ENCODE data around the gene HES5. TPM values are rescaled to one million over a fixed set of nuclear protein-coding genes. Genes with fewer than 3 reads are reported as not detected.

The HES5 gene
- total and polyA plus RNA-seq, 2 of the 4 experiments (the other 2 are of a cell fraction), result not detected

GRCh38 chr1:2498648-2499047, 31.4 kb downstream of the HES5 start:
- BruUV-seq (replicated peaks), result no TSS peak
- ChIA-PET CTCF (no interaction called here), POLR2A (ENCODE audit: unreplicated experiment) (no interaction called here)
- Histone ChIP-seq H3K18ac (ENCODE audit: low read depth, low read length) (no peak overlapping the region), H3K36me3 (ENCODE audit: control insufficient read depth, insufficient read depth, low read length) (no peaks in the 10 kb centered on the region), H2BK5ac (ENCODE audit: low read depth, low read length, poor library complexity, severe bottlenecking) (no peak overlapping the region), H3K27me3 (ENCODE audit: control insufficient read depth, insufficient read depth, low read length) (peaks cover 5% of the 10 kb centered on the region; the same call in 1 of the 2 replicates), H2AK9ac (replicated peaks; ENCODE audit: low read depth, low read length, poor library complexity) (no peak overlapping the region), H3K14ac (replicated peaks; ENCODE audit: low read depth, low read length) (no peak overlapping the region), H3K27ac (ENCODE audit: insufficient read depth, low read length) (no peak overlapping the region), H2AFZ (replicated peaks; ENCODE audit: low read length, poor library complexity) (no peak overlapping the region), H2AK5ac (ENCODE audit: low read depth, low read length) (no peak overlapping the region), H2BK120ac (ENCODE audit: low read depth, low read length) (no peak overlapping the region), H4K5ac (ENCODE audit: low read depth, low read length) (no peak overlapping the region), H4K91ac (ENCODE audit: insufficient read depth, low read depth, low read length) (no peak overlapping the region), H3K9me1 (ENCODE audit: insufficient read depth, low read length) (no peaks in the 10 kb centered on the region), H3K9me3 (ENCODE audit: control insufficient read depth, insufficient read depth, low read length) (no peaks in the 10 kb centered on the region), H2BK15ac (ENCODE audit: low read depth, low read length) (no peak overlapping the region), H3K4me2 (ENCODE audit: low read depth, low read length) (no peak overlapping the region), H3K56ac (ENCODE audit: extremely low read depth, insufficient read depth, low read length) (no peak overlapping the region), H4K20me1 (ENCODE audit: insufficient read depth, low read length) (no peaks in the 10 kb centered on the region; the same call in 1 of the 2 replicates), H3K79me1 (ENCODE audit: low read depth in 1 of 2, low read length in 2 of 2) (no peaks in the 10 kb centered on the region), H3K4me3 (ENCODE audit: insufficient read depth, low read depth, low read length) (no peak overlapping the region), H3K23ac (ENCODE audit: low read depth, low read length) (no peak overlapping the region), H4K8ac (ENCODE audit: low read depth in 2 of 2, low read length in 2 of 2) (no peak overlapping the region), H3K9ac (ENCODE audit: low read depth, low read length) (no peak overlapping the region), H2BK20ac (ENCODE audit: low read depth, low read length) (no peak overlapping the region), H3K4me1 (ENCODE audit: control insufficient read depth, insufficient read depth, low read length) (no peaks in the 10 kb centered on the region), H3K4ac (ENCODE audit: low read depth, low read length) (no peak overlapping the region)
- intact Hi-C loops (cut with micrococcal nuclease), result no loop called here
- in situ Hi-C loops (cut with MboI; ENCODE audit: low sequenced_read_pairs), result no loop called here
- TF ChIP-seq NFE2L2 (IDR thresholded peaks at IDR 0.05; ENCODE audit: low read depth, low read length) (no peak), MXI1 (IDR thresholded peaks at IDR 0.05; ENCODE audit: borderline replicate concordance, low read depth, low read length) (no peak), CHD1 (IDR thresholded peaks at IDR 0.05; ENCODE audit: low read depth, low read length) (no peak), POLR2A (IDR thresholded peaks at IDR 0.05; ENCODE audit: low read depth, low read length) (no peak), CEBPB (IDR thresholded peaks at IDR 0.05; ENCODE audit: low read depth, low read length) (no peak), MAFK (IDR thresholded peaks at IDR 0.05; ENCODE audit: low read depth, low read length) (no peak), MAZ (IDR thresholded peaks at IDR 0.05; ENCODE audit: borderline replicate concordance, low read depth, low read length) (no peak), USF2 (IDR thresholded peaks at IDR 0.05; ENCODE audit: low read depth, low read length) (no peak), FOS (IDR thresholded peaks at IDR 0.05; ENCODE audit: low read depth, low read length) (no peak), BHLHE40 (IDR thresholded peaks at IDR 0.05; ENCODE audit: low read depth, low read length) (no peak), RFX5 (IDR thresholded peaks at IDR 0.05; ENCODE audit: low read depth, low read length) (no peak), RCOR1 (IDR thresholded peaks at IDR 0.05; ENCODE audit: insufficient replicate concordance, low read length) (no peak)
- dilution Hi-C loops (cut with HindIII; ENCODE audit: low sequenced_read_pairs, unreplicated experiment), result no loop called here
- 80% methylated on average over 2 of the region's 19 CpGs; no CpG with 5 or more reads in 1 of the 2 experiments for WGBS, 2 experiments (ENCODE audit: extremely low coverage in 2 of 2, insufficient read length in 1 of 2)
- DNase-seq, result no peak
- no peak for ATAC-seq (ENCODE audit: low read depth)
